ENCODE results near the gene DMRTB1. TPM values are rescaled to one million over a fixed set of nuclear protein-coding genes. Genes with fewer than 3 reads are reported as not detected.

The DMRTB1 gene
- polyA plus RNA-seq, 3 donors = not detected

DNA sequence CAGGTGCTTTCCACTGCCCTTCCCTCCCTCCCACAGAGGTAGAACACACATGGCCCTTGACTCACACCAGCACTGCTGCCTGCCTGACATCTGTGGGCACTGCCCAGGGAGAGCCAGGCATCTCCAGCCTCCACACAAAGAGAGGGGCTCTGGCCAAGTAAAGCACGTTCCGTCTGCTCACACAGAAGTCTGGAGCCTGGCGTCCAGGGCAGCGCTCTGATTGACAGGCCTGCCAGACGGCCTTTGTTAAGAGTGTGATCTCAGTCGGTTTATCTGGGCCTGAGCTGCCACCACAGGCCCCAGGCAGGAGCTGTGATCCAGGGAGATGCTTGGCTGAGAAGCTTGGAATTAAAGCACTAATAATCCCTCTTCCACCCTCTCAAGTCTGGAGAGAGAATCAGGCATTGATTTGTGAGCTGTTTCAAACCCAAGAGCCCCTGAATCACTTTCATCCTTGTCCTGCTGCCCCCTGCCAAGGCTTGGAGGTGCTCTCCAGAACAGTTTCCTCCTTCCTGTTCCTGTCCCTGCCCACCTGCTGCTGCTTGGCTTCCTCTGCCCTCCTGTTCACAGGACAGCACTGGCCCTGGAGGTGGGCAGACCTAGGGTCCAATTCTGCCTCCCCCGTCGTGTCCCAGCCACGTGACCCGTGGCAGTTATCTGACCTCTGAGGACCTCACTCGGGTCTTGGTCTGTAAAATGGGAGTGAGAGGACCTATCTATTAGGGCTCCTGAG is 3.7 kb downstream of the DMRTB1 start:
- no peaks in the 10 kb centered on the region for H3K79me2 ChIP-seq (ENCODE audit: insufficient read depth, low read length)
- TF ChIP-seq, protein P1, sequence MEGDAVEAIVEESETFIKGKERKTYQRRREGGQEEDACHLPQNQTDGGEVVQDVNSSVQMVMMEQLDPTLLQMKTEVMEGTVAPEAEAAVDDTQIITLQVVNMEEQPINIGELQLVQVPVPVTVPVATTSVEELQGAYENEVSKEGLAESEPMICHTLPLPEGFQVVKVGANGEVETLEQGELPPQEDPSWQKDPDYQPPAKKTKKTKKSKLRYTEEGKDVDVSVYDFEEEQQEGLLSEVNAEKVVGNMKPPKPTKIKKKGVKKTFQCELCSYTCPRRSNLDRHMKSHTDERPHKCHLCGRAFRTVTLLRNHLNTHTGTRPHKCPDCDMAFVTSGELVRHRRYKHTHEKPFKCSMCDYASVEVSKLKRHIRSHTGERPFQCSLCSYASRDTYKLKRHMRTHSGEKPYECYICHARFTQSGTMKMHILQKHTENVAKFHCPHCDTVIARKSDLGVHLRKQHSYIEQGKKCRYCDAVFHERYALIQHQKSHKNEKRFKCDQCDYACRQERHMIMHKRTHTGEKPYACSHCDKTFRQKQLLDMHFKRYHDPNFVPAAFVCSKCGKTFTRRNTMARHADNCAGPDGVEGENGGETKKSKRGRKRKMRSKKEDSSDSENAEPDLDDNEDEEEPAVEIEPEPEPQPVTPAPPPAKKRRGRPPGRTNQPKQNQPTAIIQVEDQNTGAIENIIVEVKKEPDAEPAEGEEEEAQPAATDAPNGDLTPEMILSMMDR (IDR thresholded peaks at IDR 0.05) = no peak
- no peak overlapping the region for H2AFZ ChIP-seq (ENCODE audit: insufficient read depth, low read depth, low read length, poor library complexity, severe bottlenecking)
- H3K27ac ChIP-seq (ENCODE audit: low read depth in 1 of 2, low read length in 2 of 2) = no peak overlapping the region
- 94% methylated on average over 10 of the region's 11 CpGs for WGBS (ENCODE audit: insufficient coverage)
- no peaks in the 10 kb centered on the region for H3K36me3 ChIP-seq (replicated peaks in 1 of 2; ENCODE audit: control insufficient read depth in 1 of 2, insufficient read depth in 2 of 2, low read length in 2 of 2)
- no peak overlapping the region for H3K4me3 ChIP-seq (replicated peaks in 1 of 3; ENCODE audit: low read depth in 2 of 3, low read length in 3 of 3)
- H3K27ac Mint-ChIP-seq = no peak overlapping the region
- no peak for DNase-seq
- H3K4me1 ChIP-seq (ENCODE audit: control insufficient read depth in 1 of 2, insufficient read depth in 2 of 2, low read length in 2 of 2) = no peaks in the 10 kb centered on the region
- H3K27me3 ChIP-seq (ENCODE audit: control insufficient read depth in 2 of 2, insufficient read depth in 2 of 2, low read length in 2 of 2) = no peaks in the 10 kb centered on the region
- intact Hi-C loops (cut with micrococcal nuclease) = no loop called here
- no peaks in the 10 kb centered on the region for H3K9me3 ChIP-seq (replicated peaks in 1 of 2; ENCODE audit: control insufficient read depth in 1 of 2, insufficient read depth in 1 of 2, low read length in 2 of 2)
- H3K36me3 Mint-ChIP-seq = no peaks in the 10 kb centered on the region
- peaks cover 0 to 2% (median 0%) of the 10 kb centered on the region in 7 donors for H3K9me3 Mint-ChIP-seq
- no peak overlapping the region for H3K9ac ChIP-seq (ENCODE audit: insufficient read depth, low read length, poor library complexity, severe bottlenecking)
- peaks cover 4% of the 10 kb centered on the region for H3K4me1 Mint-ChIP-seq
- H3K4me2 ChIP-seq (replicated peaks; ENCODE audit: extremely low read depth, low read length, poor library complexity, severe bottlenecking) = no peak overlapping the region
- H3K4me3 Mint-ChIP-seq = no peak overlapping the region
- peaks cover 0 to 1% (median 0%) of the 10 kb centered on the region in 3 donors for H3K27me3 Mint-ChIP-seq (ENCODE audit: low read depth in 3 of 3)
- no peaks in the 10 kb centered on the region for H4K20me1 ChIP-seq (ENCODE audit: insufficient read depth, low read length)

DNA sequence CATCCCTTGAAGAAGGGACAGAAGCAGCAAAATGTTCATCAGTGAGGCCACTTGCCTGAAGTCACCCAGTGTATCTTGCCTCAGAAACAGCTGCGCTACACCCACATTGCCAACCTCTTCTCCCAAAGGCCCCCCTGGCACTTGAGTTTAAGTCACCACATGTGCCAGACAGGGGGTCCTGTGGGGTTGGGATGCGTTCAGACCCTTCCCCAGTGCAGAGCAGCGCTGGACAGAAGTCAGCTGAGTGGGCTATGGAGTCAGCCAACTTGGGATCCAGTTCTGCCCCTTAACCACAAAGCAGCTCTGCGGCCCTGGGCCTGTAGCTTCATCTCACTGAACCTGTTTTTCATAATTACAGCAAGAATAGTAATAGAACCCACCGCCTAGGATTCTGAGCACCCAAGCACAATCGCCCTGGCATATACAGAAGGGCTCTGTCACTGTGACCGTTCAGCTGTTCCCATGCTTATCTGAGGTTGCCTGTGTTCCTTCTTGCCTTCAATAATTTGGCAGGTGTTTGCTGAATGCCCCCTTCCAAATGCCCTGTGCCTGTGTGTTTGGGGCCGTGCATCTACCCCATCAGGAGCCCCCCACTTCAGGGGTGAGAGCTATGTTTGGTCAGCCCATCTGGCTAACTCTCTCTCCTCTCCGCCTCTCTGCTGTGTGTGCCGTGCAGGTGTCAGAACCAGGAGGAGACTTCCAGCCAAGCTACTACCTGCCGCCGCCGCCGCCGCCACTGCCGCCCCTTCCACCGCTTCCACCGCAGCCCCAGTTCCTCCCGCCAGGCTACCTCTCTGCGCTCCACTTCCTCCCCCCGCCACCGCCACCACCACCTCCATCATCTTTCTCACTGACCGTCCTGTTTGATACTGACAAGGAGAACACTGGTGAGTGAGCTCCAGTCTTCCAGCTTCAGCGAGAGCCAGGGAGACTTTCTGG is 5.0 kb downstream of the DMRTB1 start:
- no peaks in the 10 kb centered on the region for H3K9me3 ChIP-seq (replicated peaks in 1 of 2; ENCODE audit: control insufficient read depth in 1 of 2, insufficient read depth in 1 of 2, low read length in 2 of 2)
- no peak overlapping the region for H3K4me3 Mint-ChIP-seq
- no peak overlapping the region for H3K27ac ChIP-seq (ENCODE audit: low read depth in 1 of 2, low read length in 2 of 2)
- peaks cover 4% of the 10 kb centered on the region for H3K4me1 Mint-ChIP-seq
- no peaks in the 10 kb centered on the region for H3K4me1 ChIP-seq (ENCODE audit: control insufficient read depth in 1 of 2, insufficient read depth in 2 of 2, low read length in 2 of 2)
- TF ChIP-seq, protein P1 (IDR thresholded peaks at IDR 0.05) = no peak
- WGBS (ENCODE audit: insufficient coverage) = 91% methylated on average over 18 of the region's 24 CpGs
- no peak overlapping the region for H3K4me3 ChIP-seq (replicated peaks in 1 of 3; ENCODE audit: low read depth in 2 of 3, low read length in 3 of 3)
- no peak overlapping the region for H3K9ac ChIP-seq (ENCODE audit: insufficient read depth, low read length, poor library complexity, severe bottlenecking)
- H3K79me2 ChIP-seq (ENCODE audit: insufficient read depth, low read length) = no peaks in the 10 kb centered on the region
- H3K27me3 Mint-ChIP-seq (ENCODE audit: low read depth in 3 of 3) = peaks cover 0 to 1% (median 0%) of the 10 kb centered on the region in 3 donors
- no peak overlapping the region for H3K27ac Mint-ChIP-seq
- intact Hi-C loops (cut with micrococcal nuclease) = no loop called here
- H3K27me3 ChIP-seq (ENCODE audit: control insufficient read depth in 2 of 2, insufficient read depth in 2 of 2, low read length in 2 of 2) = no peaks in the 10 kb centered on the region
- H3K36me3 Mint-ChIP-seq = no peaks in the 10 kb centered on the region
- no peak overlapping the region for H2AFZ ChIP-seq (ENCODE audit: insufficient read depth, low read depth, low read length, poor library complexity, severe bottlenecking)
- H3K36me3 ChIP-seq (replicated peaks in 1 of 2; ENCODE audit: control insufficient read depth in 1 of 2, insufficient read depth in 2 of 2, low read length in 2 of 2) = no peaks in the 10 kb centered on the region
- H3K9me3 Mint-ChIP-seq = peaks cover 0 to 2% (median 0%) of the 10 kb centered on the region in 7 donors
- H3K4me2 ChIP-seq (replicated peaks; ENCODE audit: extremely low read depth, low read length, poor library complexity, severe bottlenecking) = no peak overlapping the region
- no peaks in the 10 kb centered on the region for H4K20me1 ChIP-seq (ENCODE audit: insufficient read depth, low read length)
- DNase-seq = no peak
